H1 (cell line): ENCODE data around the gene RHBDF2. TPM values are rescaled to one million over a fixed set of nuclear protein-coding genes. Genes with fewer than 3 reads are reported as not detected.

ENCODE experiments used
- CTCF ChIA-PET: fragments of 300-600 bp; sonication (Branson Sonifier 250); formaldehyde crosslinking; loops from one replicate; lab custom pipeline; 2021; ENCODE audit not compliant: partially characterized antibody; lab: Charles Lee
- POLR2A ChIA-PET: fragments of 300-600 bp; sonication (Branson Sonifier 250); formaldehyde crosslinking; loops from one replicate; lab custom pipeline; 2021; ENCODE audit warnings: inconsistent platforms; ENCODE audit not compliant: partially characterized antibody; lab: Charles Lee
- DNase-seq, 2 experiments: peaks; one replicate each; pipeline versions ENCODE4 v3.0.0 to v3.0.0-alpha.2; 2010 to 2022; ENCODE audit warnings: low spot score in 2 of 2, low read depth in 1 of 2, mixed read lengths in 1 of 2
- FAIRE-seq: peaks from 2 replicates; lab custom pipeline; 2011; peaks lifted over from hg19 to GRCh38; lab: Jason Lieb, UNC
- H2AFZ ChIP-seq: 2 replicates; pipeline ENCODE4 v1.8.1; 2012; ENCODE audit warnings: low read length, inconsistent platforms
- H2AK5ac ChIP-seq: 2 replicates; pipeline ENCODE4 v1.6.1; 2013; ENCODE audit warnings: low read depth, low read length
- H2BK120ac ChIP-seq: replicated peaks from 2 replicates; pipeline ENCODE3; 2013; ENCODE audit warnings: low read depth, low read length, inconsistent platforms
- H2BK12ac ChIP-seq: 2 replicates; pipeline ENCODE4 v1.6.1; 2013; ENCODE audit warnings: low read depth, low read length
- H2BK15ac ChIP-seq: 2 replicates; pipeline ENCODE4 v1.6.1; 2013; ENCODE audit warnings: low read length
- H2BK20ac ChIP-seq: 2 replicates; pipeline ENCODE4 v1.6.1; 2013; ENCODE audit warnings: low read length
- H2BK5ac ChIP-seq: 2 replicates; pipeline ENCODE4 v1.6.1; 2013; ENCODE audit warnings: low read depth, low read length
- H3K14ac ChIP-seq: 2 replicates; pipeline ENCODE4 v1.6.1; 2013; ENCODE audit warnings: inconsistent platforms; ENCODE audit not compliant: insufficient read length
- H3K18ac ChIP-seq: 2 replicates; pipeline ENCODE4 v1.6.1; 2013; ENCODE audit warnings: low read length; ENCODE audit errors: extremely low read depth
- H3K23ac ChIP-seq: 2 replicates; pipeline ENCODE4 v1.6.1; 2013; ENCODE audit warnings: inconsistent platforms; ENCODE audit not compliant: insufficient read length
- H3K23me2 ChIP-seq: 2 replicates; pipeline ENCODE4 v1.6.1; 2013; ENCODE audit warnings: low read depth, low read length
- H3K27ac ChIP-seq: 2 replicates; pipeline ENCODE4 v1.6.1; 2011; ENCODE audit warnings: low read depth, low read length, inconsistent platforms
- H3K27me3 ChIP-seq, 4 experiments: replicated peaks in 1 of 4; 1 replicate in 1 of 4; 2 replicates in 3 of 4; pipeline versions ENCODE4 v1.6.1 to v1.8.1; 2011 to 2013; ENCODE audit warnings: low read length in 3 of 4, mild to moderate bottlenecking in 3 of 4, inconsistent platforms in 2 of 4, mixed read lengths in 2 of 4, moderate library complexity in 1 of 4; ENCODE audit not compliant: control insufficient read depth in 3 of 4, insufficient read depth in 3 of 4; ENCODE audit errors: extremely low read depth in 1 of 4
- H3K36me3 ChIP-seq, 4 experiments: 2 replicates each; pipeline versions ENCODE4 v1.6.1 to v1.8.1; 2011 to 2013; ENCODE audit warnings: mild to moderate bottlenecking in 4 of 4, low read length in 3 of 4, moderate library complexity in 2 of 4, control low read depth in 1 of 4, inconsistent platforms in 1 of 4; ENCODE audit not compliant: insufficient read depth in 4 of 4, control insufficient read depth in 2 of 4
- H3K4ac ChIP-seq: replicated peaks from 2 replicates; pipeline ENCODE3; 2013; ENCODE audit warnings: low read length, low read depth, mixed read lengths, inconsistent platforms; ENCODE audit not compliant: insufficient read length
- H3K4me1 ChIP-seq, 4 experiments: replicated peaks in 1 of 4; 1 replicate in 1 of 4; 2 replicates in 3 of 4; pipeline versions ENCODE4 v1.6.1 to v1.8.1; 2011 to 2013; ENCODE audit warnings: low read length in 3 of 4, inconsistent platforms in 2 of 4, mixed read lengths in 1 of 4; ENCODE audit not compliant: insufficient read depth in 4 of 4, control insufficient read depth in 3 of 4
- H3K4me2 ChIP-seq, 2 experiments: 2 replicates each; pipeline versions ENCODE4 v1.6.1 to v1.8.1; 2011 to 2013; ENCODE audit warnings: low read depth in 2 of 2, low read length in 2 of 2, control low read depth in 1 of 2, inconsistent platforms in 1 of 2, mild to moderate bottlenecking in 1 of 2; ENCODE audit not compliant: insufficient read depth in 1 of 2
- H3K4me3 ChIP-seq, 4 experiments: fragments of 200-600, 300-600 bp in 1 of 4; sonication (generic), shearing (Covaris generic), sonication (Bioruptor Twin) in 1 of 4; 2 replicates each; pipeline versions ENCODE4 v1.5.1 to v1.8.1; 2011 to 2016; ENCODE audit warnings: low read length in 4 of 4, low read depth in 3 of 4, control low read depth in 2 of 4, inconsistent platforms in 2 of 4, mild to moderate bottlenecking in 2 of 4, mixed read lengths in 1 of 4, moderate library complexity in 1 of 4; ENCODE audit not compliant: insufficient read depth in 2 of 4; ENCODE audit errors: extremely low read depth in 1 of 4
- H3K56ac ChIP-seq: replicated peaks from 2 replicates; pipeline ENCODE3; 2013; ENCODE audit warnings: low read depth, mild to moderate bottlenecking, mixed read lengths, low read length, inconsistent platforms; ENCODE audit not compliant: insufficient read length
- H3K79me1 ChIP-seq: 2 replicates; pipeline ENCODE4 v1.6.1; 2013; ENCODE audit warnings: low read depth, low read length, control low read depth
- H3K79me2 ChIP-seq, 2 experiments: 2 replicates each; pipeline versions ENCODE4 v1.6.1 to v1.8.1; 2012 to 2013; ENCODE audit warnings: low read length in 2 of 2, mild to moderate bottlenecking in 2 of 2, inconsistent platforms in 1 of 2; ENCODE audit not compliant: insufficient read depth in 2 of 2, control insufficient read depth in 1 of 2
- H3K9ac ChIP-seq, 4 experiments: replicated peaks in 1 of 4; 1 replicate in 1 of 4; 2 replicates in 3 of 4; pipeline versions ENCODE4 v1.6.1 to v1.8.1; 2011 to 2013; ENCODE audit warnings: low read depth in 3 of 4, low read length in 3 of 4, control low read depth in 2 of 4, mild to moderate bottlenecking in 2 of 4, moderate library complexity in 2 of 4, inconsistent platforms in 1 of 4; ENCODE audit errors: extremely low read depth in 1 of 4
- H3K9me3 ChIP-seq, 2 experiments: 2 replicates each; pipeline versions ENCODE4 v1.6.1 to v1.8.1; 2012 to 2013; ENCODE audit warnings: mild to moderate bottlenecking in 2 of 2, moderate library complexity in 2 of 2, control low read depth in 1 of 2, inconsistent platforms in 1 of 2, low read depth in 1 of 2, low read length in 1 of 2, mixed read lengths in 1 of 2; ENCODE audit not compliant: insufficient read depth in 2 of 2
- H4K20me1 ChIP-seq, 2 experiments: replicated peaks in 1 of 2; 2 replicates each; pipeline versions ENCODE3 to v1.8.1; 2011 to 2013; ENCODE audit warnings: inconsistent platforms in 2 of 2, low read length in 2 of 2, mild to moderate bottlenecking in 1 of 2; ENCODE audit not compliant: insufficient read depth in 2 of 2, control insufficient read depth in 1 of 2
- H4K5ac ChIP-seq: 2 replicates; pipeline ENCODE4 v1.6.1; 2013; ENCODE audit warnings: low read length, low read depth, mixed read lengths, inconsistent platforms; ENCODE audit not compliant: insufficient read length
- H4K8ac ChIP-seq: 2 replicates; pipeline ENCODE4 v1.8.0; 2013; ENCODE audit warnings: mild to moderate bottlenecking, moderate library complexity, low read length, inconsistent platforms; ENCODE audit not compliant: insufficient read depth; ENCODE audit errors: extremely low read depth
- H4K91ac ChIP-seq: replicated peaks from 2 replicates; pipeline ENCODE3; 2013; ENCODE audit warnings: low read length, mixed read lengths, inconsistent platforms; ENCODE audit not compliant: insufficient read length
- CHD2 ChIP-seq: IDR thresholded peaks from 2 replicates; pipeline ENCODE4 v1.6.1; 2012; ENCODE audit warnings: low read length, improper control_type of control experiment
- CTCF ChIP-seq, 3 experiments: IDR thresholded peaks; 1 replicate in 2 of 3; 2 replicates in 1 of 3; pipeline versions ENCODE4 v1.5.1 to v1.6.1; 2011; ENCODE audit warnings: low read length in 3 of 3, mild to moderate bottlenecking in 3 of 3, inconsistent platforms in 2 of 3, low read depth in 1 of 3, moderate library complexity in 1 of 3; ENCODE audit not compliant: insufficient read depth in 1 of 3; ENCODE audit errors: control extremely low read depth in 1 of 3
- JUND ChIP-seq: IDR thresholded peaks from 2 replicates; pipeline ENCODE4 v1.6.1; 2011; ENCODE audit warnings: mild to moderate bottlenecking, improper control_type of control experiment, low read length
- KDM1A ChIP-seq: fragments of 200-600, 300-600 bp; sonication (generic); IDR thresholded peaks from 2 replicates; pipeline ENCODE4 v1.7.1; 2016; ENCODE audit warnings: mild to moderate bottlenecking, low read length, borderline replicate concordance
- RXRA ChIP-seq: IDR thresholded peaks from 2 replicates; pipeline ENCODE4 v1.6.1; 2011; ENCODE audit warnings: low read depth, mild to moderate bottlenecking, low read length, moderate library complexity; ENCODE audit not compliant: insufficient read depth
- USF2 ChIP-seq: IDR thresholded peaks from 2 replicates; pipeline ENCODE4 v1.6.1; 2011; ENCODE audit warnings: low read length, improper control_type of control experiment
- WGBS, 2 experiments: shearing (Covaris generic) in 1 of 2; methylation state at CpG; one replicate each; pipeline versions ENCODE4 v1.1.6 to v1.1.7; 2013 to 2015; ENCODE audit warnings: low lambda C conversion rate in 2 of 2, mixed read lengths in 2 of 2, inconsistent platforms in 1 of 2, low coverage in 1 of 2, missing lambda C conversion rate in 1 of 2; ENCODE audit not compliant: insufficient replicate concordance in 2 of 2, insufficient coverage in 1 of 2, insufficient read length in 1 of 2; ENCODE audit errors: extremely low coverage in 1 of 2, missing lambda C conversion rate in 1 of 2; 5-methylcytosine and 5-hydroxymethylcytosine counted together
- polyA plus RNA-seq, 7 experiments: library from polyadenylated mRNA; depleted of rRNA in 3 of 7; stranded (reverse) in 5 of 7; unstranded in 2 of 7; fragments of >200 nt in 5 of 7; fragments of 200-250 nt in 2 of 7; gene quantifications; 1 replicate in 5 of 7; 2 replicates in 1 of 7; 4 replicates in 1 of 7; pipeline versions ENCODE4 v1.2.1 to v1.2.3, GENCODE V29; 2011 to 2013; ENCODE audit warnings: missing spikeins in 2 of 7, mixed read lengths in 2 of 7
- total RNA-seq: library from RNA; stranded (reverse); fragmentation: NEBNext Ultra II Directional; extraction: Animal tissue kit (Norgen Biotek cat#: 25700); gene quantifications from 2 replicates; pipeline ENCODE4 v1.2.1, GENCODE V29; 2021

RHBDF2 gene
- total and polyA plus RNA-seq, 2 of the 8 experiments (the other 6 are each of a cell fraction or from before 2014, with no cell fraction given): 21.2 to 25.9 TPM

GRCh38 chr17:76502341-76503211 lies 1.4 kb upstream of the RHBDF2 start:
- no peak overlapping the region for H3K23ac ChIP-seq

More at GRCh38 chr17:76502341-76503211, 1.4 kb upstream of the RHBDF2 start:
- Histone ChIP-seq H3K23me2 (peaks cover 7% of the 10 kb centered on the region; the same call in 1 of the 2 replicates), H4K5ac (no peak overlapping the region), H2AK5ac (peak overlapping the region; percentile 8; the same call in 1 of the 2 replicates), H3K14ac (no peak overlapping the region), H3K27me3 (peaks cover 0 to 6% (median 4%) of the 10 kb centered on the region in 4 experiments; a peak in 5 of 7 replicates), H3K27ac (no peak overlapping the region), H4K8ac (no peak overlapping the region), H3K79me2 (peaks cover 0 to 6% of the 10 kb centered on the region in 2 experiments; a peak in 2 of 4 replicates), H3K4me3 (no peak overlapping the region), H3K79me1 (peaks cover 3% of the 10 kb centered on the region; the same call in 1 of the 2 replicates), H3K9me3 (no peaks in the 10 kb centered on the region), H2BK15ac (0 out of 2 replicates have a peak overlapping the region, but pooled peaks have one; percentile 95), H4K20me1 (peaks cover 3 to 10% of the 10 kb centered on the region in 2 experiments), H2AFZ (no peak overlapping the region), H2BK120ac (no peak overlapping the region), H3K4ac (no peak overlapping the region), H4K91ac (no peak overlapping the region), H3K9ac (no peak overlapping the region), H2BK20ac (peak overlapping the region; percentile 93; the same call in 1 of the 2 replicates), H3K18ac (peak overlapping the region; percentile 32), H2BK5ac (no peak overlapping the region), H3K4me2 (peak overlapping the region in 1 of 2 experiments; percentile 85; a peak in 1 of 4 replicates), H2BK12ac (peak overlapping the region; percentile 39; the same call in 1 of the 2 replicates), H3K56ac (no peak overlapping the region), H3K4me1 (peaks cover 11 to 38% (median 29%) of the 10 kb centered on the region in 4 experiments), H3K36me3 (no peaks in the 10 kb centered on the region)
- ChIA-PET CTCF (interaction anchor here (0.9 to 20.2 kb wide), 16 partner anchors 9 to 112 kb away, joined by 3 to 446 read pairs (median 9); partner anchors contain the start of genes AANAT and UBE2O), POLR2A (interaction anchor here (0.7 to 3.8 kb wide), 5 partner anchors 36 to 704 kb away, joined by 3 to 15 read pairs (median 3); no protein-coding TSS in a partner anchor)
- WGBS, 2 experiments: 85% methylated on average over 8 of the region's 8 CpGs; no CpG with 5 or more reads in 1 of the 2 experiments
- TF ChIP-seq CTCF (IDR thresholded peaks at IDR 0.05; ENCODE audit: control extremely low read depth in 1 of 3, insufficient read depth in 1 of 3, low read depth in 1 of 3, low read length in 3 of 3) (no peak), JUND (no peak), KDM1A (peak; percentile 70; the same call in 1 of the 2 replicates), RXRA (no peak), CHD2 (no peak), USF2 (no peak)
- no peak for FAIRE-seq
- no peak for DNase-seq
